CD8-positive, alpha-beta memory T cell (primary cell): ENCODE data around the gene BTBD1. TPM values are rescaled to one million over a fixed set of nuclear protein-coding genes. Genes with fewer than 3 reads are reported as not detected.

Experiments used
- CTCF ChIA-PET: fragments of 350-600 bp; sonication (Branson Sonifier 250); formaldehyde crosslinking; loops from one replicate; lab custom pipeline; 2021; ENCODE audit warnings: antibody characterized with exemption; lab: Charles Lee
- POLR2A ChIA-PET: fragments of 350-600 bp; sonication (Branson Sonifier 250); formaldehyde crosslinking; loops from one replicate; lab custom pipeline; 2021; ENCODE audit warnings: antibody characterized with exemption; lab: Charles Lee
- DNase-seq, 5 donors: peaks; one replicate each; pipeline versions ENCODE4 v3.0.0 to v3.0.0-alpha.2; 2020 to 2022; ENCODE audit warnings: mixed read lengths in 1 of 5
- H3K27ac ChIP-seq: one replicate; pipeline ENCODE4 v1.7.0; 2013; ENCODE audit warnings: low read depth, mild to moderate bottlenecking, low read length, moderate library complexity
- H3K27me3 ChIP-seq: 2 replicates; pipeline ENCODE4 v1.7.0; 2013; ENCODE audit warnings: low read length, mild to moderate bottlenecking; ENCODE audit not compliant: insufficient read depth, poor library complexity, severe bottlenecking
- H3K36me3 ChIP-seq: 2 replicates; pipeline ENCODE4 v1.7.0; 2013; ENCODE audit warnings: mild to moderate bottlenecking, low read length, moderate library complexity; ENCODE audit not compliant: insufficient read depth
- H3K4me1 ChIP-seq: 2 replicates; pipeline ENCODE4 v1.7.0; 2013; ENCODE audit warnings: mild to moderate bottlenecking, low read length, moderate library complexity; ENCODE audit not compliant: insufficient read depth
- H3K4me3 ChIP-seq: 2 replicates; pipeline ENCODE4 v1.7.0; 2013; ENCODE audit warnings: mild to moderate bottlenecking, low read length
- H3K9me3 ChIP-seq: 2 replicates; pipeline ENCODE4 v1.7.0; 2013; ENCODE audit warnings: mild to moderate bottlenecking, low read length
- H3K27ac Mint-ChIP-seq, 8 donors: one replicate each; pipeline ENCODE4 v1.8.0; 2020 to 2021; ENCODE audit warnings: mixed read lengths in 8 of 8, mild to moderate bottlenecking in 6 of 8, inconsistent platforms in 3 of 8, moderate library complexity in 3 of 8
- H3K27me3 Mint-ChIP-seq, 2 donors: one replicate each; pipeline ENCODE4 v1.8.0; 2020 to 2021; ENCODE audit warnings: mixed read lengths in 2 of 2, mild to moderate bottlenecking in 1 of 2, moderate library complexity in 1 of 2
- H3K36me3 Mint-ChIP-seq, 3 donors: one replicate each; pipeline ENCODE4 v1.8.0; 2020 to 2021; ENCODE audit warnings: mixed read lengths in 3 of 3, inconsistent platforms in 1 of 3, mild to moderate bottlenecking in 1 of 3
- H3K4me1 Mint-ChIP-seq, 3 donors: one replicate each; pipeline ENCODE4 v1.8.0; 2020 to 2021; ENCODE audit warnings: mixed read lengths in 3 of 3, inconsistent platforms in 1 of 3, mild to moderate bottlenecking in 1 of 3
- H3K4me3 Mint-ChIP-seq, 7 donors: one replicate each; pipeline ENCODE4 v1.8.0; 2020 to 2021; ENCODE audit warnings: mixed read lengths in 7 of 7, mild to moderate bottlenecking in 6 of 7, moderate library complexity in 4 of 7, inconsistent platforms in 2 of 7
- H3K9me3 Mint-ChIP-seq, 5 donors: one replicate each; pipeline ENCODE4 v1.8.0; 2020 to 2022; ENCODE audit warnings: mixed read lengths in 5 of 5, mild to moderate bottlenecking in 3 of 5, moderate library complexity in 2 of 5, inconsistent platforms in 1 of 5
- polyA plus RNA-seq: library from polyadenylated mRNA; unstranded; fragments of 300-500 nt; fragmentation: Illumina TruSeq; gene quantifications from one replicate; pipeline ENCODE4 v1.2.3, GENCODE V29; 2021
- total RNA-seq, 2 experiments: library from RNA; stranded (reverse); gene quantifications; one replicate each; pipeline ENCODE4 v1.2.3, GENCODE V29; 2021

BTBD1 gene
- total and polyA plus RNA-seq, 3 experiments from 2014 or later, result 47.4 to 57.7 (median 55.5) TPM

GRCh38 chr15:82980981-82981380 lies 86.1 kb downstream of the BTBD1 start:
- ChIA-PET POLR2A (no interaction called here), CTCF (no interaction called here)
- H3K4me1 Mint-ChIP-seq, result peaks cover 12 to 15% (median 14%) of the 10 kb centered on the region in 3 donors
- no peak overlapping the region for H3K27ac ChIP-seq
- peaks cover 0 to 5% (median 2%) of the 10 kb centered on the region in 3 donors for H3K36me3 Mint-ChIP-seq
- peaks cover 8% of the 10 kb centered on the region for H3K4me1 ChIP-seq
- no peaks in the 10 kb centered on the region for H3K27me3 ChIP-seq
- peaks cover 0 to 2% (median 0%) of the 10 kb centered on the region in 5 donors for H3K9me3 Mint-ChIP-seq
- no peak overlapping the region for H3K27ac Mint-ChIP-seq
- peaks cover 0 to 4% of the 10 kb centered on the region in 2 donors for H3K27me3 Mint-ChIP-seq
- no peak overlapping the region for H3K4me3 Mint-ChIP-seq
- DNase-seq, result no peak
- no peaks in the 10 kb centered on the region for H3K9me3 ChIP-seq
- H3K36me3 ChIP-seq, result no peaks in the 10 kb centered on the region
- no peak overlapping the region for H3K4me3 ChIP-seq

GRCh38 chr15:82979726-82980125 lies 87.3 kb downstream of the BTBD1 start:
- H3K4me3 ChIP-seq, result no peak overlapping the region
- H3K36me3 Mint-ChIP-seq, result peaks cover 0 to 2% (median 0%) of the 10 kb centered on the region in 3 donors
- H3K4me1 Mint-ChIP-seq, result peaks cover 0 to 3% (median 1%) of the 10 kb centered on the region in 3 donors
- no peaks in the 10 kb centered on the region for H3K4me1 ChIP-seq
- DNase-seq, result no peak
- no peaks in the 10 kb centered on the region for H3K9me3 ChIP-seq
- H3K36me3 ChIP-seq, result no peaks in the 10 kb centered on the region
- CTCF ChIA-PET, result no interaction called here
- no peaks in the 10 kb centered on the region for H3K27me3 ChIP-seq
- H3K4me3 Mint-ChIP-seq, result no peak overlapping the region
- H3K27ac ChIP-seq, result no peak overlapping the region
- no peak overlapping the region for H3K27ac Mint-ChIP-seq
- no peaks in the 10 kb centered on the region for H3K9me3 Mint-ChIP-seq
- H3K27me3 Mint-ChIP-seq, result no peaks in the 10 kb centered on the region
- POLR2A ChIA-PET, result no interaction called here

- Mint-ChIP-seq H3K4me3 (no peak overlapping the region), H3K9me3 (no peaks in the 10 kb centered on the region), H3K4me1 (no peaks in the 10 kb centered on the region), H3K27me3 (no peaks in the 10 kb centered on the region), H3K36me3 (peaks cover 0 to 2% (median 0%) of the 10 kb centered on the region in 3 donors), H3K27ac (peak overlapping the region in 1 of 8 donors; percentile 71)
- ChIA-PET POLR2A (no interaction called here), CTCF (no interaction called here)
- Histone ChIP-seq H3K27ac (no peak overlapping the region), H3K36me3 (no peaks in the 10 kb centered on the region), H3K4me3 (no peak overlapping the region), H3K27me3 (no peaks in the 10 kb centered on the region), H3K4me1 (no peaks in the 10 kb centered on the region), H3K9me3 (no peaks in the 10 kb centered on the region)
- DNase-seq, result no peak
Measured at GRCh38 chr15:82978438-82978837, 88.6 kb downstream of the BTBD1 start.

GRCh38 chr15:82977076-82977475 lies 90.0 kb downstream of the BTBD1 start:
- CTCF ChIA-PET, result no interaction called here
- POLR2A ChIA-PET, result no interaction called here
- Mint-ChIP-seq H3K27me3 (no peaks in the 10 kb centered on the region), H3K4me3 (no peak overlapping the region), H3K27ac (peak overlapping the region in 1 of 8 donors; percentile 14), H3K36me3 (peaks cover 0 to 2% (median 0%) of the 10 kb centered on the region in 3 donors), H3K9me3 (no peaks in the 10 kb centered on the region), H3K4me1 (no peaks in the 10 kb centered on the region)
- Histone ChIP-seq H3K9me3 (no peaks in the 10 kb centered on the region), H3K27me3 (no peaks in the 10 kb centered on the region), H3K4me3 (no peak overlapping the region), H3K36me3 (no peaks in the 10 kb centered on the region), H3K4me1 (no peaks in the 10 kb centered on the region), H3K27ac (no peak overlapping the region)
- DNase-seq, result no peak

GRCh38 chr15:82972990-82973389 lies 94.1 kb downstream of the BTBD1 start:
- Histone ChIP-seq H3K27ac (no peak overlapping the region), H3K4me3 (no peak overlapping the region), H3K27me3 (no peaks in the 10 kb centered on the region), H3K9me3 (no peaks in the 10 kb centered on the region), H3K36me3 (no peaks in the 10 kb centered on the region), H3K4me1 (no peaks in the 10 kb centered on the region)
- H3K36me3 Mint-ChIP-seq, result no peaks in the 10 kb centered on the region
- H3K27ac Mint-ChIP-seq, result no peak overlapping the region
- no peaks in the 10 kb centered on the region for H3K4me1 Mint-ChIP-seq
- ChIA-PET POLR2A (no interaction called here), CTCF (no interaction called here)
- H3K27me3 Mint-ChIP-seq, result peaks cover 0 to 3% of the 10 kb centered on the region in 2 donors
- no peak for DNase-seq
- H3K4me3 Mint-ChIP-seq, result no peak overlapping the region
- H3K9me3 Mint-ChIP-seq, result no peaks in the 10 kb centered on the region

- Mint-ChIP-seq H3K36me3 (no peaks in the 10 kb centered on the region), H3K9me3 (no peaks in the 10 kb centered on the region), H3K4me3 (no peak overlapping the region), H3K4me1 (peaks cover 4 to 5% (median 5%) of the 10 kb centered on the region in 3 donors), H3K27me3 (peaks cover 0 to 3% of the 10 kb centered on the region in 2 donors), H3K27ac (no peak overlapping the region)
- Histone ChIP-seq H3K36me3 (no peaks in the 10 kb centered on the region), H3K27me3 (no peaks in the 10 kb centered on the region), H3K27ac (no peak overlapping the region), H3K9me3 (no peaks in the 10 kb centered on the region), H3K4me1 (no peaks in the 10 kb centered on the region), H3K4me3 (no peak overlapping the region)
- CTCF ChIA-PET, result no interaction called here
- POLR2A ChIA-PET, result no interaction called here
- DNase-seq, result no peak
Measured at GRCh38 chr15:82971218-82971984, 95.7 kb downstream of the BTBD1 start.

GRCh38 chr15:82970696-82971095 lies 96.4 kb downstream of the BTBD1 start:
- Histone ChIP-seq H3K36me3 (no peaks in the 10 kb centered on the region), H3K27ac (no peak overlapping the region), H3K27me3 (no peaks in the 10 kb centered on the region), H3K4me3 (no peak overlapping the region), H3K9me3 (no peaks in the 10 kb centered on the region), H3K4me1 (no peaks in the 10 kb centered on the region)
- no peak for DNase-seq
- POLR2A ChIA-PET, result no interaction called here
- no peak overlapping the region for H3K4me3 Mint-ChIP-seq
- CTCF ChIA-PET, result no interaction called here
- H3K27me3 Mint-ChIP-seq, result peaks cover 0 to 3% of the 10 kb centered on the region in 2 donors
- H3K9me3 Mint-ChIP-seq, result no peaks in the 10 kb centered on the region
- no peaks in the 10 kb centered on the region for H3K36me3 Mint-ChIP-seq
- peaks cover 8 to 10% (median 10%) of the 10 kb centered on the region in 3 donors for H3K4me1 Mint-ChIP-seq
- no peak overlapping the region for H3K27ac Mint-ChIP-seq

- ChIA-PET POLR2A (no interaction called here), CTCF (no interaction called here)
Measured at GRCh38 chr15:82970078-82970686, 96.9 kb downstream of the BTBD1 start.

More at GRCh38 chr15:82970078-82970686, 96.9 kb downstream of the BTBD1 start:
- no peaks in the 10 kb centered on the region for H3K9me3 Mint-ChIP-seq
- no peaks in the 10 kb centered on the region for H3K36me3 Mint-ChIP-seq
- no peak overlapping the region for H3K4me3 ChIP-seq
- H3K9me3 ChIP-seq, result no peaks in the 10 kb centered on the region
- no peak for DNase-seq
- H3K27ac Mint-ChIP-seq, result no peak overlapping the region
- no peaks in the 10 kb centered on the region for H3K36me3 ChIP-seq
- no peaks in the 10 kb centered on the region for H3K27me3 ChIP-seq
- no peak overlapping the region for H3K4me3 Mint-ChIP-seq
- peaks cover 8 to 10% (median 10%) of the 10 kb centered on the region in 3 donors for H3K4me1 Mint-ChIP-seq
- no peak overlapping the region for H3K27ac ChIP-seq
- H3K27me3 Mint-ChIP-seq, result peaks cover 0 to 3% of the 10 kb centered on the region in 2 donors
- no peaks in the 10 kb centered on the region for H3K4me1 ChIP-seq
